Transverse colon (tissue), 4 donors: ENCODE results near the gene GSX1. TPM values are rescaled to one million over a fixed set of nuclear protein-coding genes. Genes with fewer than 3 reads are reported as not detected.

ENCODE experiments used
- DNase-seq: peaks from one replicate; pipeline ENCODE4 v3.0.0-alpha.2; 2019
- H3K27ac ChIP-seq, 4 donors: fragments of 200-600 bp; sonication (generic); 2 replicates each; pipeline ENCODE4 v1.5.1; 2016 to 2018; ENCODE audit warnings: inconsistent platforms in 4 of 4
- H3K27me3 ChIP-seq: fragments of 200-600 bp; sonication (generic); 2 replicates; pipeline ENCODE4 v1.5.1; 2017; ENCODE audit warnings: inconsistent platforms
- H3K36me3 ChIP-seq, 4 donors: fragments of 200-600 bp; sonication (generic); 2 replicates each; pipeline ENCODE4 v1.5.1; 2017 to 2019; ENCODE audit warnings: inconsistent platforms in 4 of 4
- H3K4me1 ChIP-seq, 4 donors: fragments of 200-600 bp; sonication (generic); 2 replicates each; pipeline ENCODE4 v1.5.1; 2017 to 2020; ENCODE audit warnings: inconsistent platforms in 4 of 4
- H3K4me3 ChIP-seq, 4 donors: fragments of 200-600 bp; sonication (generic); 1 replicate in 1 of 4; 2 replicates in 3 of 4; pipeline versions ENCODE4 v1.5.1 to v1.6.1; 2017 to 2019; ENCODE audit warnings: inconsistent platforms in 4 of 4
- H3K9me3 ChIP-seq, 2 donors: fragments of 200-600 bp; sonication (generic); 2 replicates each; pipeline ENCODE4 v1.5.1; 2017 to 2019; ENCODE audit warnings: inconsistent platforms in 2 of 2
- EP300 ChIP-seq: sonication (generic); formaldehyde crosslinking; IDR thresholded peaks from one replicate; pipeline ENCODE4 v1.6.1; 2017; ENCODE audit warnings: antibody characterized with exemption, low read depth
- POLR2A ChIP-seq: fragments of 450-650 bp; IDR thresholded peaks from one replicate; pipeline ENCODE4 v1.6.1; 2016; ENCODE audit warnings: antibody characterized with exemption, mild to moderate bottlenecking, moderate library complexity
- POLR2AphosphoS5 ChIP-seq, 3 donors: sonication (generic); formaldehyde crosslinking; IDR thresholded peaks; one replicate each; pipeline ENCODE4 v1.6.1; 2016; ENCODE audit warnings: antibody characterized with exemption in 3 of 3
- whole genome bisulfite sequencing, 2 donors: methylation state at CpG; one replicate each; pipeline ENCODE4 v1.1.5; 2018; ENCODE audit warnings: low coverage in 1 of 2; 5-methylcytosine and 5-hydroxymethylcytosine counted together
- in situ Hi-C, 4 donors: fragments of 200-750 bp; cut with MboI; loops; one replicate each; pipeline versions ENCODE4 v1.15.0 to v1.15.1; 2017; ENCODE audit warnings: low sequenced_read_pairs in 3 of 4, low pct_ligation_motif_present in 1 of 4, low pct_unique_long_range_greater_than_20kb in 1 of 4
- intact Hi-C: fragments of 100-400 bp; cut with DNase I; formaldehyde crosslinking; loops from one replicate; pipeline ENCODE4 v1.15.1; 2023; ENCODE audit warnings: low total_unique reads
- total RNA-seq, 4 donors: library from RNA; depleted of rRNA; stranded (reverse); fragments of >200 nt; gene quantifications; one replicate each; pipeline ENCODE4 v1.1.0, GENCODE V29; 2016
- TF ChIP-seq, protein P1 (sequence below), 5 experiments: fragments of 200-600 bp in 3 of 5; fragments of 450-650 bp in 2 of 5; sonication (generic) in 3 of 5; IDR thresholded peaks; 1 replicate in 2 of 5; 2 replicates in 3 of 5; pipeline ENCODE4 v1.5.1; 2016 to 2017; ENCODE audit warnings: antibody characterized with exemption in 5 of 5, inconsistent platforms in 3 of 5, mild to moderate bottlenecking in 2 of 5, moderate library complexity in 1 of 5

GSX1 gene
- total RNA-seq, 4 donors from 2014 or later = not detected

DNA sequence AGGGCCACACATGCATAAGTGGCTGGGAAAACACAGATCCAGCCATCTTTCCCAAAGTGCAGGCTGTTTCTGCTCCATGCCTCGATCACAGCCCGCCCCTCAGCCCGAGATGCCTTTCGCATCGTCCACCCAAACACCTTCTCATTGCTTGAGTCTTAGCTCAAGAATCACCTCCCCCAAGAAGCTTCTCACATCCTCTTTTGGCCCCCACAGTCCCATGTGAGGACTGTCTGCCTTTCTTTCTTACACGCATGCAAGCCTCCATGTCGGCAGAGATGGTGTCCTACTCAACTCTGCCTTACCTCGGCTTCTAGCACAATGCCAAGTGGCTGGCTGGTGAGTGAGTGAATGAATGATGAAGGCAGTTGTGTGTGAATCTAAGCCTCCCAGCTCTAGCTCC lies 18.1 kb upstream of the GSX1 start:
- no peaks in the 10 kb centered on the region for H3K36me3 ChIP-seq
- H3K9me3 ChIP-seq = no peaks in the 10 kb centered on the region
- intact Hi-C loops (loop anchor here (2.0 kb wide), 1 partner anchor 885 kb away; no protein-coding TSS in a partner anchor), in situ Hi-C loops (no loop called here)
- TF ChIP-seq, protein P1, sequence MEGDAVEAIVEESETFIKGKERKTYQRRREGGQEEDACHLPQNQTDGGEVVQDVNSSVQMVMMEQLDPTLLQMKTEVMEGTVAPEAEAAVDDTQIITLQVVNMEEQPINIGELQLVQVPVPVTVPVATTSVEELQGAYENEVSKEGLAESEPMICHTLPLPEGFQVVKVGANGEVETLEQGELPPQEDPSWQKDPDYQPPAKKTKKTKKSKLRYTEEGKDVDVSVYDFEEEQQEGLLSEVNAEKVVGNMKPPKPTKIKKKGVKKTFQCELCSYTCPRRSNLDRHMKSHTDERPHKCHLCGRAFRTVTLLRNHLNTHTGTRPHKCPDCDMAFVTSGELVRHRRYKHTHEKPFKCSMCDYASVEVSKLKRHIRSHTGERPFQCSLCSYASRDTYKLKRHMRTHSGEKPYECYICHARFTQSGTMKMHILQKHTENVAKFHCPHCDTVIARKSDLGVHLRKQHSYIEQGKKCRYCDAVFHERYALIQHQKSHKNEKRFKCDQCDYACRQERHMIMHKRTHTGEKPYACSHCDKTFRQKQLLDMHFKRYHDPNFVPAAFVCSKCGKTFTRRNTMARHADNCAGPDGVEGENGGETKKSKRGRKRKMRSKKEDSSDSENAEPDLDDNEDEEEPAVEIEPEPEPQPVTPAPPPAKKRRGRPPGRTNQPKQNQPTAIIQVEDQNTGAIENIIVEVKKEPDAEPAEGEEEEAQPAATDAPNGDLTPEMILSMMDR (IDR thresholded peaks at IDR 0.05) = no peak
- no peak for TF ChIP-seq POLR2A
- TF ChIP-seq EP300 = no peak
- no peak for TF ChIP-seq POLR2AphosphoS5 (IDR thresholded peaks at IDR 0.05)
- WGBS, 2 donors = 81 to 83% methylated on average over 1 to 8 of the region's 8 CpGs
- no peak overlapping the region for H3K27ac ChIP-seq
- no peak for DNase-seq
- H3K4me3 ChIP-seq = no peak overlapping the region
- H3K4me1 ChIP-seq = no peaks in the 10 kb centered on the region
- peaks cover 36% of the 10 kb centered on the region for H3K27me3 ChIP-seq

DNA sequence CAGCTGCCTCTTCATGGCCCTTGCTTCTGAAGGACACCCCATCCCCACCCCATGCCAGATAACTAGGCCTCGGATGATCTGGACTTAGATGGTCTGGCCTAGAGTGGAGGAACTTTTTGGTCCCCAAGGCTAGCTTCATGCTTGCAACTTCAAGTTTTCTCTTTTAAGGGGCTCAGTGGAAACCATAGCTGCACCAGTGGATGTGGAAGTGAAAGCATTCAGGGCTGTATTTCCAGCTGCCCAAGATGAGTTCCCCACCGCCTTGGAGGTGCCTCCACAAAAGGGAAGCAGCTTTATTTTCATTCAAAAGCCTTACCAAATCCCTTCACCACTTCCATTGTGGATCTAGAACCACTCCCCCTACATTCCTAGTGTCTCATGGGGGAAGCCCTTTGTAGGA lies 17.6 kb upstream of the GSX1 start:
- no peaks in the 10 kb centered on the region for H3K36me3 ChIP-seq
- no peak for TF ChIP-seq POLR2AphosphoS5 (IDR thresholded peaks at IDR 0.05)
- no peak for TF ChIP-seq POLR2A
- TF ChIP-seq, protein P1 (IDR thresholded peaks at IDR 0.05) = no peak
- no peak for TF ChIP-seq EP300
- no peak for DNase-seq
- in situ Hi-C loops = no loop called here
- whole genome bisulfite sequencing, 2 donors = 72% methylated on average over 2 of the region's 2 CpGs; no CpG with 5 or more reads in 1 of the 2 donors
- H3K4me3 ChIP-seq = no peak overlapping the region
- H3K9me3 ChIP-seq = no peaks in the 10 kb centered on the region
- H3K27ac ChIP-seq = no peak overlapping the region
- peaks cover 39% of the 10 kb centered on the region for H3K27me3 ChIP-seq
- intact Hi-C loops = loop anchor here (2.0 kb wide), 1 partner anchor 886 kb away; no protein-coding TSS in a partner anchor
- H3K4me1 ChIP-seq = no peaks in the 10 kb centered on the region

DNA sequence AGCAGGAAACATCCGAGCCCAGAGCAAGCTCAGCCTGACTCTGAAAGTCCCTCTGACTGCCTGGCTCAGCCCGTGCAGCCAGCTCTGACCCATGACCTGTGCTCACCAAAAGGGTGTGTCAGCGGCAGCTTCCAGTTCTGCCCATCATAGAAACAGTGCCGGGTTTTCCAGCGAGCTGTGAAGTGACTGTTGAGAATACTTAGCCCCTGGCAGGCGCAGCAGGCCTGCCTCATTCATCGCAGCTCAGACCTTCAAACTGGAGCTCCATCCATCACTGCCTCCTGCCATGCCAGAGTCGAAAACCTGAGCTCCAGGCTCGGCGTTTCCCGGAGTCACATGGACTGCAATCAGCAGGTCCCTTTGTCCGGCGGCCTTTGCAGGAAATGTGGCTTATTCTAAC lies 16.3 kb upstream of the GSX1 start:
- no peaks in the 10 kb centered on the region for H3K9me3 ChIP-seq
- intact Hi-C loops = loop anchor here (2.0 kb wide), 1 partner anchor 887 kb away; no protein-coding TSS in a partner anchor
- WGBS, 2 donors = 0 to 41% methylated on average over 1 to 12 of the region's 13 CpGs
- no peak for DNase-seq
- H3K4me3 ChIP-seq = no peak overlapping the region
- H3K27ac ChIP-seq = no peak overlapping the region
- TF ChIP-seq EP300 (no peak), POLR2AphosphoS5 (IDR thresholded peaks at IDR 0.05) (no peak)
- TF ChIP-seq, protein P1 (IDR thresholded peaks at IDR 0.05) = no peak
- H3K4me1 ChIP-seq = no peaks in the 10 kb centered on the region
- H3K27me3 ChIP-seq = peaks cover 51% of the 10 kb centered on the region
- in situ Hi-C loops = no loop called here
- no peaks in the 10 kb centered on the region for H3K36me3 ChIP-seq

DNA sequence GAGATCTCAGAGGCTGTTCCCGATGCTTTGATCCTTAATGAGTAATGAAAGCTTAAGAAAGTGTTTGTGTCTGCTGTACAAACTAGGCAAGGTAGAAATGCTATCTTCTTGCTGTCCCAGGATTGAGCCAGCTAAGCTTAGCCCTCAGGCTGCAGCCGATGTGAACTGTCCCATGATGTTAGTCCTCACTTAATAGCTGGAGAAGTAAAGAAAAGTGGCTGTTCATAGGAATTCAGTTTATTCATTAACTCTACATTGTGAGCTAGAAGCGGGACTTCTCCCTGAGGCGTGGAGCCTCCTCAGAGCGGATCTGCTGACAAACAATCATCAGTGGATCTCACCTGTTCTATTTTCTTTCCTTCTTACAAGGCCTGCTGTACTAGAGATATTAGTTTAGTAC lies 10.1 kb upstream of the GSX1 start:
- Histone ChIP-seq H3K27me3 (peaks cover 61% of the 10 kb centered on the region), H3K36me3 (no peaks in the 10 kb centered on the region), H3K9me3 (no peaks in the 10 kb centered on the region), H3K4me1 (no peaks in the 10 kb centered on the region), H3K27ac (no peak overlapping the region), H3K4me3 (no peak overlapping the region)
- in situ Hi-C loops (no loop called here), intact Hi-C loops (no loop called here)
- no peak for DNase-seq
- 60 to 71% methylated on average over 5 of the region's 5 CpGs for WGBS, 2 donors
- TF ChIP-seq POLR2AphosphoS5 (IDR thresholded peaks at IDR 0.05) = no peak
- TF ChIP-seq POLR2A = no peak
- TF ChIP-seq, protein P1 (IDR thresholded peaks at IDR 0.05) = no peak
- no peak for TF ChIP-seq EP300
